BLaER1 treated with 17β-estradiol and CSF1 and Interleukin-3, amounts not matched to agents 10 nM and 100 nM (cell line): ENCODE data around the gene AMOTL2.
A peak's percentile ranks its signal among the peaks of the same experiment; 100 is the strongest.

Source experiments
- H3K27ac ChIP-seq, 11 experiments: shearing (Covaris generic); formaldehyde crosslinking; 2 replicates each; pipeline ENCODE4 v1.8.1; 2022
- H3K27me3 ChIP-seq, 11 experiments: shearing (Covaris generic); formaldehyde crosslinking; 2 replicates each; pipeline ENCODE4 v1.8.1; 2022
- H3K36me3 ChIP-seq, 11 experiments: shearing (Covaris generic); formaldehyde crosslinking; 2 replicates each; pipeline ENCODE4 v1.8.1; 2022
- H3K4me1 ChIP-seq, 10 experiments: shearing (Covaris generic); formaldehyde crosslinking; 2 replicates each; pipeline ENCODE4 v1.8.1; 2022
- H3K4me2 ChIP-seq, 11 experiments: shearing (Covaris generic); formaldehyde crosslinking; 2 replicates each; pipeline ENCODE4 v1.8.1; 2022
- H3K4me3 ChIP-seq, 10 experiments: shearing (Covaris generic); formaldehyde crosslinking; 2 replicates each; pipeline ENCODE4 v1.8.1; 2022
- H3K9ac ChIP-seq, 11 experiments: shearing (Covaris generic); formaldehyde crosslinking; 2 replicates each; pipeline ENCODE4 v1.8.1; 2022
- H3K9me3 ChIP-seq, 11 experiments: shearing (Covaris generic); formaldehyde crosslinking; replicated peaks in 1 of 11; 2 replicates each; pipeline ENCODE4 v1.8.1; 2022
- H4K20me1 ChIP-seq, 11 experiments: shearing (Covaris generic); formaldehyde crosslinking; 2 replicates each; pipeline ENCODE4 v1.8.1; 2022
- Cebpa-rat ChIP-seq, 11 experiments: shearing (Covaris generic); IDR thresholded peaks; 2 replicates each; pipeline ENCODE4 v1.8.1; 2022

AMOTL2 gene

DNA sequence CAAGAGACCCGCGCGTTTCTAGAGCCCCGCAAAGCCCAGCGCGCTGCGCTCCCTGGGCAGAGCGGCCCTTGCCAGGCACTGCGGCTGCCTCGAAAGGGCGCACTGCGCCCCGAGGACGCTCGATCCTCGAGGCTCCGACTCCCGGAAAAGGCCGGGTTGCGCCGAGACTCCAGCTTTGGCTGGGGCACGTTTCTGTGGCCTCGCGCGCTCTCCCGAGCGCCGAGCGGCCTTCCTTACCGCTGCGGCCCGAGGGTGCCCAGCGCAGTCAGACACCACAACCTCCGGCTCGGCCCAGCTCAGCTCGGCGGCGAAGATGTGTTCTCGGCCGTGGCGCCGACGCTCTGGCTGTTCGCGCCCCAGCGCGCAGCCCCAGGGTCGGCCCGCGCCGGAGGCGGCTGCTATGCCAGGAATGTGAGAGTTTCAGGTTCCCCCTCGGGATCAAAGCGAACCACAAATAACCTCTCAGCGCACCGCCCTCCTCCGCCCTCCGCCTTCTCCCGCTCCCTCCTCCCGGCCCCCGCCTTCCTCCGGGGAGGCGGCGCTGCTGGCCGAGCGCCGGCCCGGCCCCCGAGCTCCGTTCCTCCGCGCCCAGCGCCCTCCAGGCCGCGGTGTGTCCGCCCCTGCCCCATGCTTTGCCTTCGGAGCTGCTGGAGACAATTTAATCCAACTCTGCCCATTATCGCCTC is at the start of gene AMOTL2:
AMOTL2 (minus strand) TSS at position 343 of the 686 bp plus-strand sequence. CDS start 3,014 bp downstream, outside the sequence.
- peaks cover 16 to 56% (median 38%) of the 10 kb centered on the region in 10 experiments; a peak in 19 of 20 replicates for H3K4me1 ChIP-seq
- H3K27ac ChIP-seq: peak within 1 kb of the TSS in 5 of 11 experiments; percentile 22 to 53 (median 35); a peak in 5 of 22 replicates
- peak within 1 kb of the TSS; percentile 52 to 70 (median 58) for H3K4me3 ChIP-seq
- no peaks in the 10 kb centered on the region for H3K9me3 ChIP-seq
- H3K36me3 ChIP-seq: no peaks in the 10 kb centered on the region
- peaks cover 28 to 78% (median 41%) of the 10 kb centered on the region in 11 experiments for H3K27me3 ChIP-seq
- TF ChIP-seq Cebpa-rat (IDR thresholded peaks at IDR 0.05): no peak
- peak within 1 kb of the TSS; percentile 6 to 73 (median 66); a peak in 20 of 22 replicates for H3K9ac ChIP-seq
- H4K20me1 ChIP-seq: peaks cover 0 to 26% (median 8%) of the 10 kb centered on the region in 11 experiments; a peak in 12 of 22 replicates
- H3K4me2 ChIP-seq: peak within 1 kb of the TSS; percentile 65 to 99 (median 95)

DNA sequence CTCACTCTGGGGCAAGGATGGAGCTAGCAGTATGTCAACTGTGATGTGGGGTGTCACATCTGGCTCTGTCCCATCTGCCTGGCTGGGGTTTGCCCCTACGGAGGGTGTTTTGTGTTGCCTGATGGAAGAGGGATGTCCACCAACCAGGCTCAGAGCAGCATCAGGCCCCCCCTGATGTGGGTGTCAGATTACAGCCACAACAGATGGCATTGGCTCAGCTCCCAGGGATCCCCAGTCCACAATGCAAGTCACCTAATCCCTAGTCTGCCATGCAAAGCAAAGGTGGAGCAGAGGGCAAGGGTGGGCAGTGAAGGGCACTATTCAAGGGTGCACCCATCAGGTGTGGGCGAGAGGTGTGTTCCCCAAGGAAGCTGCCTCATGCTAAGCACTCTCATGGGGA is 48.9 kb upstream of the AMOTL2 start:
- no peak overlapping the region for H3K9ac ChIP-seq
- no peaks in the 10 kb centered on the region for H3K9me3 ChIP-seq
- no peaks in the 10 kb centered on the region for H4K20me1 ChIP-seq
- H3K27me3 ChIP-seq: no peaks in the 10 kb centered on the region
- no peak overlapping the region for H3K4me3 ChIP-seq
- H3K4me2 ChIP-seq: no peak overlapping the region
- no peak overlapping the region for H3K27ac ChIP-seq
- no peak for TF ChIP-seq Cebpa-rat (IDR thresholded peaks at IDR 0.05)
- no peaks in the 10 kb centered on the region for H3K36me3 ChIP-seq
- H3K4me1 ChIP-seq: peaks cover 0 to 17% (median 12%) of the 10 kb centered on the region in 10 experiments; a peak in 16 of 20 replicates

DNA sequence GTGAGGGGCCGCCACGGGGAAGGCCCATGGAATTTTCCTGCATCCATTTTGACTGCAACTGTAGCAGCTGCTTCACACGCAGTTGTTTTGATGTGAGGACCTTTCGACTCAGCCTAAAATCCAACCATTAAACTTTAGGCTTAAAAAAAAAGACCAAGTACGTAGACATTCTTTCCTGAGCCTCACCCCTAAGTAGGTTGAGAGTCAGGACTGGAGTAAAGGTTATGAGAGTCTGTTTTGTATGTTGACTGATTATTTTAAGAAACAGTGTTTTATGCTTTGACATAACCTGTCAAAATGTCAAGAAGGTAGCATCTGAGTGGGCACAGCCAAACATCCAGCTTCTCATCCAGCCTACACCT is 45.7 kb upstream of the AMOTL2 start:
- Histone ChIP-seq H3K4me1 (peaks cover 0 to 2% (median 0%) of the 10 kb centered on the region in 10 experiments; a peak in 3 of 20 replicates), H3K27ac (no peak overlapping the region), H3K36me3 (no peaks in the 10 kb centered on the region), H4K20me1 (no peaks in the 10 kb centered on the region), H3K27me3 (no peaks in the 10 kb centered on the region), H3K4me3 (no peak overlapping the region), H3K4me2 (no peak overlapping the region), H3K9ac (no peak overlapping the region), H3K9me3 (no peaks in the 10 kb centered on the region)
- no peak for TF ChIP-seq Cebpa-rat (IDR thresholded peaks at IDR 0.05)

DNA sequence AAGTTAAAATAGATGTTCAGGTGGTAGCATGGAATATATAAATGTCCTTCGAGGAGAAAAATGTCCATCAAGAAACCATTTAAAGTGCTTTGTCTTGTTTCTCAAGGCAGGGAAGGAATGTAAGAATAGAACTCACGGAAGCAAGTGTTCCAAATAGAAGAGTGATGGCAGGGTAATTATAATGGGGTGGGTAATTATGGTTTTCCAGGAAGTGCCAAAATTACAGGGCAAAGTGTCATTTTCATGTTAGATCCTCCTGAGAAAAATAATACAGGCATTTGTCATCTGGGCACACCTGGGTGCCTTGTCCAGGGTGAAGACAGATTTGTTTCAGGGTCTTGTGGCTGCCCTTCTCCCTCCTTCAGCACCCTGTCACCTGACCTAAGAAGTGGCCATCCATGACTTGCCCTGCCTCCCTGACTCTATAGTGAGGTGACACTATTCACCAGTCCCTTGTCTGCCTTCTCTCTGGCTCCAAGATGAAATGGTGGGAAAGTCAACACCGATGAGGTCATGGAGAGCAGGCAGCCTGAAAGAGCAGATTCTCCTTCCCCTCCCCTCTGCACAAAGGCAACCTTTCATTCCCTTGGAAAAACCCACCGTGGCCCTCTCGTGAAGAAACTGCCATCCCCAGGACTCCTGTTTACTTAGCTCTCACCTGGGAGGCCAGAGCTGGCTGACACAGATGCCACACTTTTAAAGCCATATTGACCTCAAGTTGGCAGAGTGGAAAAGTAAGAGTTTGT is 45.1 kb upstream of the AMOTL2 start:
- no peaks in the 10 kb centered on the region for H3K36me3 ChIP-seq
- H3K4me1 ChIP-seq: no peaks in the 10 kb centered on the region
- H3K27ac ChIP-seq: no peak overlapping the region
- H3K4me3 ChIP-seq: no peak overlapping the region
- no peaks in the 10 kb centered on the region for H4K20me1 ChIP-seq
- H3K9ac ChIP-seq: no peak overlapping the region
- H3K9me3 ChIP-seq: peaks cover 0 to 4% (median 0%) of the 10 kb centered on the region in 11 experiments; a peak in 3 of 22 replicates
- no peak for TF ChIP-seq Cebpa-rat (IDR thresholded peaks at IDR 0.05)
- no peak overlapping the region for H3K4me2 ChIP-seq
- no peaks in the 10 kb centered on the region for H3K27me3 ChIP-seq

DNA sequence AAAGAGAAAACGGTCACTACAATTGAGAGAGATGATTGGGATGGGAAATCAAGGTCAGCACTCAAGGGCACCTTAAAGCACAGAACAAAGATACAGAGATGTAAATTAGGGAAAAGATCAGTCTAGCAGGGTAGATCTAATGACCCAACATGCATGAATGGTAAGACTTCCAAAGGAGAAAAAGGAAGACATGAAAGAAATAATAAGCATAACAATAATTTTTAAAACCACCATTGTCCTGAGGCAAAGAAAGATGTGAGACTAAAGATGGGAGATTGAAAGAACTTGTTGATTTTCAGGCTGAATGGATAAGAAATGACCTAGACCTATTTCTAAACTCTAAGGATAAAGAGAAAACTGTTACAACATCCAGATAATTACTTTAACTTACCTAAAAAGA is 34.8 kb upstream of the AMOTL2 start:
- Histone ChIP-seq H3K27me3 (peaks cover 29 to 41% (median 38%) of the 10 kb centered on the region in 11 experiments), H3K4me3 (no peak overlapping the region), H3K9ac (no peak overlapping the region), H4K20me1 (no peaks in the 10 kb centered on the region), H3K9me3 (peaks cover 0 to 12% (median 0%) of the 10 kb centered on the region in 11 experiments; a peak in 7 of 22 replicates), H3K27ac (no peak overlapping the region), H3K4me1 (peaks cover 0 to 4% (median 0%) of the 10 kb centered on the region in 10 experiments; a peak in 3 of 20 replicates), H3K4me2 (no peak overlapping the region), H3K36me3 (no peaks in the 10 kb centered on the region)
- no peak for TF ChIP-seq Cebpa-rat (IDR thresholded peaks at IDR 0.05)

DNA sequence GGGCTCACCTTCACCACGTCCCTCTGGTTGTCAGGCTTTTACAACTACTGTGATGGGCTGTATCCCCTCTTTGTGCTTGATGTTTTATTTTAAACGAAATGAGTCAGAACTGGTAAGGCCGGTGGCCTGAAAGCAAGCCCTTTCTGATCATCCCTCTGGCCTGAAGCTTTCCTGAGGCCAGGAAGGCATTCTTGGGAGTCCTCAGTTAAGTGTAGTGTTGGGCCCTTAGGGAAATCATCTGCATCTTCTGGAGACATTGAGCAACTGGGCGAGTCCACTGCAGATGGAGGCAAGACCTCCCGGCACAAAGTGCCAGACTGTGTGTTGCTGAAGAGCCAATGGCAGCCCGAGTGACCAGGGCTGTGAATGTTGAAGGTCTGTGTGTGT is 33.0 kb upstream of the AMOTL2 start:
- Histone ChIP-seq H3K4me2 (no peak overlapping the region), H3K27ac (no peak overlapping the region), H3K4me3 (no peak overlapping the region), H4K20me1 (no peaks in the 10 kb centered on the region), H3K36me3 (no peaks in the 10 kb centered on the region), H3K27me3 (peaks cover 29 to 42% (median 38%) of the 10 kb centered on the region in 11 experiments), H3K9ac (no peak overlapping the region), H3K9me3 (peaks cover 11 to 29% (median 17%) of the 10 kb centered on the region in 11 experiments), H3K4me1 (peaks cover 0 to 4% (median 0%) of the 10 kb centered on the region in 10 experiments; a peak in 3 of 20 replicates)
- no peak for TF ChIP-seq Cebpa-rat (IDR thresholded peaks at IDR 0.05)

DNA sequence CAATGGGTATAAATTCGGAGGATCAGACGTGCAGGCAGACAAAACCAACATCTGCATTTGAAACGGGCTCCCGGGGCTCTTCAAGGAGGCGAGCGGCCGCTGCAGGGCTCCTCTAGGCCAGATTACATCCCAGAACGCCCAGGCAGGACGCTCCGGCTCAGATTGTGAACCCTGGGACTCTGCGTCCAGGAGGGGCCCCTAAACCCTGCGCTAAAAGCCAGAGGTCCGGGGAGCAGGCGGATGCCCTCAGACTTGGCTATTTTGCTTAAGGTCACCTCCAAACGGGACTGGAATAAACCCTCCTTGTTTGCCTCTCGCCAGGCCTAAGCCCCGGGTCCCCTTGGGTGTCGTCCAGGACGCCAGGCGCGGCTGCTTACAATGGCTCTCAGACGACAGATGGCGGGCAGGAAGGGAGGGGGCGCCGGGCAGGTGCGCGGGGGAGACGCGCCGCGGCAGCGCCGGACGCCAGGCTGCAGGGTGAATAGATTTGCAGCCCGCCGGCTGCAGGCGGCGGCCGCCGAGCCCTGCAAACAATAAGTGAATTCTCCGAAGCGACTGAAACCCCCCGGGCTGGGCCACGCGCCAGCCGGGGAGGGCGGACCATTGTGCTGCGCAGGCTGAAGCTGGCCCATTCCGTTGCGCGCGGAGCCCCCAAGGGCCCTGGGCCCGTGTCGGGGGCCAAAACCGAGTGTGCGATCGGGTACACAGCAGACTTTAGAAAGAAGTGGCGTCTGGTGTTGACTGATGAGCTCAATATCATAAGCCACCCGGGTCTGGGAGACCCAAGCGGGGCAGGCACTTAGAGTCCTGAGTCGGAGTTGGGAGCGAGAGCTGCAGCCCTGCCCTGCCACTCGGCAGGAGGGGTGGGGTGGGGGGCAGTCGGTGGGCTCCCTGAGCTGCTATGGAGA is 32.3 kb upstream of the AMOTL2 start:
- H3K4me2 ChIP-seq: peak overlapping the region in 4 of 11 experiments; percentile 4 to 29 (median 13); a peak in 6 of 22 replicates
- no peaks in the 10 kb centered on the region for H4K20me1 ChIP-seq
- H3K27ac ChIP-seq: no peak overlapping the region
- no peaks in the 10 kb centered on the region for H3K36me3 ChIP-seq
- peaks cover 17 to 35% (median 23%) of the 10 kb centered on the region in 11 experiments for H3K9me3 ChIP-seq
- H3K4me1 ChIP-seq: peaks cover 0 to 4% (median 0%) of the 10 kb centered on the region in 10 experiments; a peak in 3 of 20 replicates
- no peak for TF ChIP-seq Cebpa-rat (IDR thresholded peaks at IDR 0.05)
- H3K4me3 ChIP-seq: no peak overlapping the region
- peaks cover 29 to 42% (median 38%) of the 10 kb centered on the region in 11 experiments for H3K27me3 ChIP-seq
- no peak overlapping the region for H3K9ac ChIP-seq

DNA sequence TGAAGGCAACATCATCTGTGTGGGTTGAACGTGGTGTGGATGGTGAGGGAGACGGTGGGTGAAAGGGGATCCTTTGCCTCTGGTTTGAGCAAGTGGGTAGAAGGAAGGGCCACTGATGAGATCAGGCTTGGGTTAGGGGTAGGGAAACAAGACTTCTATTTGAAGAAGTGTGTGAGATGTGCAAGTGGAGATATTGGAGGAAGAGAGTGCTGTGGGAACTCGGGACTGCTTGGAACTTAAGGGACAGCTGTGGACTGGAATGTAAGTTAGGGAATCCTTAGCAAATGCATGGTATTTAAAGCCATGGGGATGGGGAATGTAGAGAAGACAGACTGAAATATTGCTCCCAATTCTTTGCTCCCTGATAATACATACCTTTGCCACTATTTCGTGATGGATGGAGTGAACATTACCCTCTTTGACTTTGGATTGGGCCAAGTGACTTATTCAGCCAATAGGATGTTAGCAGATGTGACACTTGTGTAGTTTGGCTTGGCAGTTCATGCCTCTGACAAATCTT is 30.2 kb upstream of the AMOTL2 start:
- Histone ChIP-seq H3K9me3 (peaks cover 22 to 40% (median 31%) of the 10 kb centered on the region in 11 experiments), H3K4me1 (peaks cover 0 to 4% (median 0%) of the 10 kb centered on the region in 10 experiments; a peak in 3 of 20 replicates), H3K27ac (no peak overlapping the region), H3K36me3 (no peaks in the 10 kb centered on the region), H4K20me1 (no peaks in the 10 kb centered on the region), H3K9ac (no peak overlapping the region), H3K4me3 (no peak overlapping the region), H3K4me2 (no peak overlapping the region), H3K27me3 (peaks cover 29 to 42% (median 38%) of the 10 kb centered on the region in 11 experiments)
- TF ChIP-seq Cebpa-rat (IDR thresholded peaks at IDR 0.05): no peak
